ACHN (cell line): ENCODE measurements around the gene GPBAR1.

ENCODE experiments used
- DNase-seq: peaks from one replicate; pipeline ENCODE4 v3.0.0-alpha.2; 2015
- in situ Hi-C: cut with HindIII; loops from 2 replicates; pipeline ENCODE4 v1.10.0; 2017; ENCODE audit warnings: low sequenced_read_pairs, low pct_ligation_motif_present, low pct_unique_long_range_greater_than_20kb

The GPBAR1 gene

GRCh38 chr2:218260742-218261422 is at the start of gene GPBAR1:
GPBAR1 (plus strand) TSS chr2:218261015; CDS start chr2:218262725, 1,710 bp downstream.
- in situ Hi-C loops = no loop called here
- peak; percentile 17 for DNase-seq

GRCh38 chr2:218214116-218214515 is 46.7 kb upstream of the GPBAR1 start:
- DNase-seq = no peak
- in situ Hi-C loops = no loop called here

- no peak for DNase-seq
- in situ Hi-C loops = no loop called here
Measured at GRCh38 chr2:218216336-218216673, 44.5 kb upstream of the GPBAR1 start.

GRCh38 chr2:218216674-218217359 is 44.0 kb upstream of the GPBAR1 start, which contains the start of gene ARPC2:
ARPC2 (plus strand) TSS chr2:218217189; CDS start chr2:218217471, 282 bp downstream.
- in situ Hi-C loops = no loop called here
- DNase-seq = peak; percentile 97

- DNase-seq = peak; percentile 55
- in situ Hi-C loops = no loop called here
Measured at GRCh38 chr2:218217360-218218267, 43.2 kb upstream of the GPBAR1 start.

- in situ Hi-C loops = no loop called here
Measured at GRCh38 chr2:218218268-218219185, 42.3 kb upstream of the GPBAR1 start.

GRCh38 chr2:218219934-218220333 is 40.9 kb upstream of the GPBAR1 start:
- no peak for DNase-seq
- in situ Hi-C loops = no loop called here

More at GRCh38 chr2:218218268-218219185, 42.3 kb upstream of the GPBAR1 start:
- no peak for DNase-seq

- in situ Hi-C loops = no loop called here
- no peak for DNase-seq
Measured at GRCh38 chr2:218221000-218221399, 39.8 kb upstream of the GPBAR1 start.

GRCh38 chr2:218223046-218223445 is 37.8 kb upstream of the GPBAR1 start:
- in situ Hi-C loops = no loop called here
- no peak for DNase-seq

GRCh38 chr2:218224186-218224585 is 36.6 kb upstream of the GPBAR1 start:
- DNase-seq = no peak
- in situ Hi-C loops = no loop called here

- no peak for DNase-seq
- in situ Hi-C loops = no loop called here
Measured at GRCh38 chr2:218226903-218227302, 33.9 kb upstream of the GPBAR1 start.

- DNase-seq = peak; percentile 28
- in situ Hi-C loops = no loop called here
Measured at GRCh38 chr2:218228366-218229090, 32.3 kb upstream of the GPBAR1 start.

GRCh38 chr2:218229239-218229638 is 31.6 kb upstream of the GPBAR1 start:
- in situ Hi-C loops = no loop called here

GRCh38 chr2:218229851-218230250 is 31.0 kb upstream of the GPBAR1 start:
- in situ Hi-C loops = no loop called here
- DNase-seq = peak; percentile 43

More at GRCh38 chr2:218229239-218229638, 31.6 kb upstream of the GPBAR1 start:
- DNase-seq = peak; percentile 79

GRCh38 chr2:218230882-218231281 is 29.9 kb upstream of the GPBAR1 start:
- DNase-seq = peak; percentile 93
- in situ Hi-C loops = no loop called here

- in situ Hi-C loops = no loop called here
- DNase-seq = no peak
Measured at GRCh38 chr2:218233543-218233942, 27.3 kb upstream of the GPBAR1 start.

- DNase-seq = no peak
- in situ Hi-C loops = no loop called here
Measured at GRCh38 chr2:218234521-218234920, 26.3 kb upstream of the GPBAR1 start.
